DND-41 (cell line): Measurements from ENCODE around the gene GADL1.

ENCODE experiments used
- EZH2 ChIP-seq: IDR thresholded peaks from 3 replicates; pipeline ENCODE4 v1.6.1; 2012; ENCODE audit warnings: borderline replicate concordance, low read depth, mild to moderate bottlenecking, moderate library complexity, low read length, inconsistent platforms; ENCODE audit not compliant: severe bottlenecking
- TF ChIP-seq, protein P1 (sequence below): IDR thresholded peaks from 2 replicates; pipeline ENCODE4 v1.5.1; 2012; ENCODE audit warnings: borderline replicate concordance, low read length, moderate library complexity, mild to moderate bottlenecking; ENCODE audit not compliant: poor library complexity, severe bottlenecking; ENCODE audit errors: extremely low read depth

DNA sequence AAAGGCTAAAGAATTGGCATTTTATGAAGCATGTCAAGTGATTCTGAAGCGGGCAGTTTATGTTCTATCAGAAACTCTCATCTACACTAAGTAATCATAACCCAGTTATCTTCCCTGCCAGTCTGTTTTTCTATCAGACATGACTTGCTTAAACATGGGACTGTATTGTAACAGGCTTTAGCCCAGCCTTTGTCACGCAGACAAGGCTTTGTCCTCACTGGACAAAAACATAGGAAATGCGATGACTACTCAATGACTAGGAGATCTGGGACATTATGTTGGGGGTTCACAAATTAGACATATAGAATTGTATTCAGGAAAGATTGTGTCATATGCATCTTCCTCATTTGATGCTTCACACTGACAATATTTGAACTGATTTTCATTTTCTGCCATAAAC lies 115.5 kb downstream of the GADL1 start:
- TF ChIP-seq, protein P1, sequence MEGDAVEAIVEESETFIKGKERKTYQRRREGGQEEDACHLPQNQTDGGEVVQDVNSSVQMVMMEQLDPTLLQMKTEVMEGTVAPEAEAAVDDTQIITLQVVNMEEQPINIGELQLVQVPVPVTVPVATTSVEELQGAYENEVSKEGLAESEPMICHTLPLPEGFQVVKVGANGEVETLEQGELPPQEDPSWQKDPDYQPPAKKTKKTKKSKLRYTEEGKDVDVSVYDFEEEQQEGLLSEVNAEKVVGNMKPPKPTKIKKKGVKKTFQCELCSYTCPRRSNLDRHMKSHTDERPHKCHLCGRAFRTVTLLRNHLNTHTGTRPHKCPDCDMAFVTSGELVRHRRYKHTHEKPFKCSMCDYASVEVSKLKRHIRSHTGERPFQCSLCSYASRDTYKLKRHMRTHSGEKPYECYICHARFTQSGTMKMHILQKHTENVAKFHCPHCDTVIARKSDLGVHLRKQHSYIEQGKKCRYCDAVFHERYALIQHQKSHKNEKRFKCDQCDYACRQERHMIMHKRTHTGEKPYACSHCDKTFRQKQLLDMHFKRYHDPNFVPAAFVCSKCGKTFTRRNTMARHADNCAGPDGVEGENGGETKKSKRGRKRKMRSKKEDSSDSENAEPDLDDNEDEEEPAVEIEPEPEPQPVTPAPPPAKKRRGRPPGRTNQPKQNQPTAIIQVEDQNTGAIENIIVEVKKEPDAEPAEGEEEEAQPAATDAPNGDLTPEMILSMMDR: no peak
- TF ChIP-seq EZH2: no peak
